GM19452 (cell line): ENCODE results near the gene USP24.
"Not testable (repeated sequence)": the region's sequence is repeated elsewhere in the genome, so short reads cannot be mapped to it uniquely, and the experiment has no call there.

Experiments
- ATAC-seq: cut with Tn5 transposase; IDR thresholded peaks from one replicate; pipeline ENCODE4 v1.9.1; 2021; ENCODE audit not compliant: unreplicated experiment

The USP24 gene

DNA sequence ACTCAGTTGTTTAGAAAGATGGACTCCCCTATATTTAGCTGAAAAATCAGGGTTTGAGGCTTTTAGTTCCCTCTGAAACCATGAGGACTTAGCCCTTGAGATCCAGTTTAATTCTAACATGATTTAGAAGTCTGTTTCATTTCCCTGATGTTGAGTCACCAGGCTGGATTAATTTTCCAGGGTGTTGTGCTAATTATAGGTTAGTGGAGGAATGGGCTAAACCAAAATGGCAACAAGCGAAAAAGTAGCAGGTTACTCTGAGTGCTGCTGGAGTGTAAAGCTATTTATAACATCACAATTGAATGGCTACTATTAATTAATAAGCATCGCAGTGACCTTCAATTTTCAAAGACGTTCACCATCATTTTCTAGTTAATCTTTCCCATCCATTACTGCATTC is 15.5 kb upstream of the USP24 start:
- no peak for ATAC-seq

DNA sequence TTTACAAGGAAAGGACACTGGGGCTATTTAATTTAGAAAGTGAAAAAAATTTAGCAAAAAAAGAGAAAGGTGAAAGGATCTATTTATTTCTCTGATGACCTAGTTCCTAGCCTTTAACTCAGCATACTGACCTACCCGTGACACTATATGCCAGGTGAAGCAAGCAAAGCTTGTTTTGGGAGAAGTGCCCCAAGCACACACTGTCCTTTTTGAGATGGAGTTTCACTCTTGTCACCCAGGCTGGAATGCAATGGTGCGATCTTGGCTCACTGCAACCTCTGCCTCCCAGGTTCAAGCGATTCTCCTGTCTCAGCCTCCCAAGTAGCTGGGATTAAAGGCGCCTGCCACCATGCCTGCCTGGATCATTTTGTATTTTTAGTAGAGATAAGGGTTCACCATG is 14.6 kb upstream of the USP24 start:
- ATAC-seq = not testable (repeated sequence)

DNA sequence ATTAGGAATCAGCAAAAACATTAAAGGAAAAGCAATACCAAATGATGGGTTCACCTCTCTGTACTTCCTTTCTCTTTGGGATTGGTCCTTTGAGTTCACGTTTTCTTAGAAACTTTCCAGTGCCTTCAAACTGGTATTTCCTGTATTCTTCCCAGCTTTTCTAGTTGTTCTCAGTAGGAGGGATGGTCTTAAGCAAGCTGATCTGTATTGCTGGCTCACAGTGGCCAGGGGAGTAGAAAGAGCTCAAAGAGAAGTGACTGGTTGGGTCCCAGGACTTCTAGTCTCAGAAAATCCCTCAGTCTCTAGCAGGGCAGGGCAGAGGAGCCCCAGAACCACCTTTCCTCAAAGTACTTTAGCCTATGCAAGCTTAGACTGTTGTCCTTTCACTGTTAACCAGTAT is 10.1 kb upstream of the USP24 start:
- ATAC-seq = no peak

GRCh38 chr1:55224729-55225128 is 9.6 kb upstream of the USP24 start:
- ATAC-seq = no peak

DNA sequence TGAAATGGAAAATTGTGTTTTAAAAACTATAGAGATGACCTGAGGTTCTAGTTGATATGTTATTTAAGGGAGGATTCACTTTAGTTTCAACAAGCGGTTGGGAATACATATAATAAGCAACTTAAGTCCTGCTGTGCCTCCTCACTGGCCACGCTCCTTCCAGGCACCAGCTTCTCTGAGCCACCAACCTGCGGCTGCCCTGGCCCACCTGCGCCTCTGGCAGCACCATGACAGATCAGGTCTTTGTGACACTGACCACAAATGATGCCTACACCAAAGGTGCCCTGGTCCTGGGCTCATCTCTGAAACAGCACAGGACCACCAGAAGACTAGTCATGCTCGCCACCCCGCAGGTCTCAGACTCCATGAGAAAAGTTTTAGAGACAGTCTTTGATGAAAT is 7.0 kb upstream of the USP24 start:
- no peak for ATAC-seq

GRCh38 chr1:55217226-55217986 is 2.2 kb upstream of the USP24 start:
- no peak for ATAC-seq

DNA sequence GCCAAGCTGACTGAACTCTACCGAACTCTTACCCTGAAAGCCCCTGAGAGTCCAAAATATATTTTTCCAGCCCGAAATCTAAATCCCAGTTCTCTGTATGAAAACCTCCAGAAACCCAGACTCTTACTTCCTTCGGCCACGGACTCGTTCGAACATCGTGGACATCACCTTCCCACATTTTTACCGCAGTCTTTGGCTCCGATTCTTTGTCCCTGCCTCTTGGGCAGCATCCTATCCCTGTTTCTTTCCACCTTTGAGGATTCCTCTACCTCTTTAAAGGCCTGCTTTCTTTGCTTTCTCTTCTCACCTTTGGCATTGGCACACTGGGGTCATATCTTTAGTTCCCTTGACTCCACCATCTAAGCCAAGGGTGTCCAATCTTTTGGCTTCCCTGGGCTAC is 932 bp upstream of the USP24 start:
- ATAC-seq = no peak

DNA sequence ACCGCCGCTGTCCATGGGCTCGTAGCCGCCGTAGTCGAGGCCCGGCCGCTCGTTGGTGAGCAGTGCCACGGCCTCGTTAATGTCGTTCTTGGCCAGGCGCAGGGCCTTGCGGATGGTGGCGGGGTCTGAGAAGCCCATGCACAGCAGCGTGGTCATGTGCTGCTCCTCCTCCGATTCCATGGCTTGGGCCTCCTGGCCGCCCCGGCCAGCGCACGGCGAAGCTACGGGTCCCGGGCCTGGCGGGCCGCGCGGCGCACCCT is 300 bp downstream of the USP24 start:
- ATAC-seq = peak; percentile 19

- peak; percentile 3 for ATAC-seq
Observed at GRCh38 chr1:55214212-55214933, 791 bp downstream of the USP24 start.

GRCh38 chr1:55213885-55214211 is 1.3 kb downstream of the USP24 start:
- no peak for ATAC-seq

GRCh38 chr1:55213151-55213884 is 1.8 kb downstream of the USP24 start:
- ATAC-seq = no peak

DNA sequence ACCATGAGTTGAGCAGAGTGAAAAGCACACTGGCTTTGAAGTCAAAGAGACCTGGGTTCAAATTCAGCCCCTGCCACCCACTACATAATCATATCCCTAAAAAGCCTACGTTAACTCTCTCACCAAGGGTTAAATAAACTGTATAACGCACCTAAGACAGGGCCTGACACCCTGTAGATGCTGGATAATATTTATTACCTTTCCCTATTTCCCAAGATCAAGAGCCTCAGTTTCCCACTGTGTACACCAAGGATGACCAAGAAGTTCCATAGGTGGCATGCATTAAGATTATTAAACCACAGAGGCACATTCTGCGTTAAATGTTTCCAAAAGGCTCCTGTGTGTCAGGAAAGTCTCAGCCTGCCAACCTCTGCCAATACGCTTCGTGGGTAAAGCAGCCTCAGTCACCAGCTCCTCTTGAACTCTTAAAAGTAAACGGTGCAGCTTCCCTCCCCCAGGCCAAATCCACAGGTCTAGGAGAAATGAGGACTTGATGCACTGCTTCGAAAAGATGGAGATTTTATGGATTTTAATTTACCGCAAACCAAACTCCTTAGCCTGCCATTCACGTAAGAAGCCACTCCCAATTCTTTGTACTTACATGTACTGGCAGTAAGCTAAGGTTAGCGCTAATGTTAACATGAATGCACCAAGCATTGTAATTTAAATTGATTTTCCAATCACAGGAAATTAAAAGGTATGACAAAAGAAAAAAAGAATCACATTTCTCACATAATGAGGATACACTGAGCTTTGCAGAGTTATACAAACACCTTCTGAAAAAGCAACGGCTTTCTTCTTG is 2.6 kb downstream of the USP24 start:
- no peak for ATAC-seq

GRCh38 chr1:55211863-55212262 is 3.3 kb downstream of the USP24 start:
- no peak for ATAC-seq

DNA sequence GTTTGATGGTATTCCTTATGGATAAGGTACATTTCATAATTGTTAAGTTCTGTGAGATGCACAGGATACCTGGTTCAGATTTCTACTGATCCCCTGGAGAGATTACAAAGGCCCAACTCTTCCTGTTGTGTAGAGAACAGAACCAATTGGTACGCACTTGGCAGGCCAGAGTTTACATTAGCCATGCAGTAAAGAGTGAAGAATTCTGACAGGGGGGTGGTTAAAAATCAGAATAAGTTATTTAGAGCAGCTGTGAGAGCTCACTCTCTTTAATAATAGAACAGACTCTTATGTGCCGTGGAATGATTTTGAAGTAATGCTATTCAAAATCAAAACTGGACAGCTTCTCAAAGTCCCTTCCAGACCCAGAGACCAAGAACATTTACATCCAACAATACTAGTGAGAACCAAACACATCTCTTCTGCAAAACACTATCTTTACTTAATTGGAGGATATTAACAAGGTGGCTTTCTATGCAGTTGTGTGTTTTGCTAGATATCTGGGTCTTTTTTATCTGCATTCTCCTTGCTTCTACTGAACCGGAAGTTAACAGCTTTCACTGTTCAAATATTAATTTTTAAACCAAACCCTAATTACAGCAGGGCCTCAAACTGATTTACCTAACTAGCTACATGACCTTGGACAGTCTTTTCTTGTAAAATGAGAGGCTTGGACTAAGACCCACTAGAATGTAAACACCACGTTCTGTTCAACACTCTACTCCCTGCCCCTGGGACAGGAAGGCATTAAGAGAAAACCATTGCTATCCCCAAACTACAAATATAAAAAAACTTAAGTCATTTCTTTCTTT is 4.0 kb downstream of the USP24 start:
- peak; percentile 38 for ATAC-seq

DNA sequence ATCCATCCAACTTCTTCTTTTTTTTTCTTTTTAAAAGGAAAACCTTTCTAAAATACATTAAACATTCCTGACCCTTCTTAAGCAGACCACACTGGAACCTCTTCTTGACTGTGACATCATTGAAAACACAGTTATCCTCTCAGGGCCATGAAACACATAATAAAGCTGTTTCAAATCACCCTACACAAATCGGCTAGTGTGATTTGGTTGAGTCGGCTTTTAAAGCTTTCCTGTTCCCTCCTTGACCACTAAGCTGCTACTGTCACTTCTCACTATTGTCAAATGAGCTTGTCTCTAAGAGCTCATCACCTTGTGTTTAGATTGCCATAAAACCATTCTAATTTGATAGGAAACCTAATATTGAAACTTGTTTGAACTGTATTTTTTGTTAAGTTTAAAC is 5.9 kb downstream of the USP24 start:
- ATAC-seq = no peak

GRCh38 chr1:55206210-55206609 is 9.0 kb downstream of the USP24 start:
- no peak for ATAC-seq

- peak; percentile 92 for ATAC-seq
Observed at GRCh38 chr1:55204997-55205396, 10.2 kb downstream of the USP24 start.

- ATAC-seq = no peak
Observed at GRCh38 chr1:55203064-55203463, 12.1 kb downstream of the USP24 start.

DNA sequence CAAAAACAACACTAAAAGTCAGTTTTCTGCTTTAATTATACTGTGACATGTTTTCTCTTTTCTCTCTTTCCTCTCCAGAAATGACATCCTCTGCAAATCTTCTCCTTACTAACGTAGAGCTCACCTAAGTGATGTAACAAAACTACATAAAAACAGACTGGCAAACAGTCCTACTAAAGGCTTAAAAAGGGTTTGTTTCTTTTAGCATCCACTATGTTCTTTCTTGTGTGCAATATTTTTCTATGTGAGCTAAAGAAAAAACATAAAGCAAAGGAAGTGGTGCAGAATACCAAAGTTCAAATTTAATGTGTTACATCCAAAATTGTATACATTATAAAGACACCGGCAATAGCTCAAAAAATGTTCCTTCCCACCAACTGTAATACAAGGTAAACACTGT is 14.5 kb downstream of the USP24 start:
- no peak for ATAC-seq

DNA sequence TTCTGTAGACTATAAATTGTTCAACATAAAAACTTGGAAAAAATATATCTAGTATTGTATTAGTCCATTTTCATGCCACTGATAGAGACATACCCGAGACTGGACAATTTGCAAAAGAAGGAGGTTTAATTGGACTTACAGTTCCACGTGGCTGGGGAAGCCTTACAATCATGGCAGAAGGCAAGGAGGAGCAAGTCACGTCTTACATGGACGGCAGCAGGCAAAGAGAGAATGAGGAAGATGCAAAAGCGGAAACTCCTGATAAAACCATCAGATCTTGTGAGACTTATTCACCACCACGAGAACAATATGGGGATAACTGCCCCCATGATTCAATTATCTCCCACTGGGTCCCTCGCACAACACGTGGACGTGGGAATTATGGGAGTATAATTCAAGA is 15.4 kb downstream of the USP24 start:
- not testable (repeated sequence) for ATAC-seq

GRCh38 chr1:55198044-55198443 is 17.1 kb downstream of the USP24 start:
- ATAC-seq = no peak
